Inflammatory macrophage treated with lipopolysaccharide for 1 hour (primary cell): ENCODE results near the gene NFATC2.
"Not testable (repeated sequence)": the region's sequence is repeated elsewhere in the genome, so short reads cannot be mapped to it uniquely, and the experiment has no call there.

ENCODE experiments used
- DNase-seq, 2 donors: peaks; one replicate each; pipeline ENCODE4 v3.0.0-alpha.2; 2020 to 2022

Gene NFATC2

DNA sequence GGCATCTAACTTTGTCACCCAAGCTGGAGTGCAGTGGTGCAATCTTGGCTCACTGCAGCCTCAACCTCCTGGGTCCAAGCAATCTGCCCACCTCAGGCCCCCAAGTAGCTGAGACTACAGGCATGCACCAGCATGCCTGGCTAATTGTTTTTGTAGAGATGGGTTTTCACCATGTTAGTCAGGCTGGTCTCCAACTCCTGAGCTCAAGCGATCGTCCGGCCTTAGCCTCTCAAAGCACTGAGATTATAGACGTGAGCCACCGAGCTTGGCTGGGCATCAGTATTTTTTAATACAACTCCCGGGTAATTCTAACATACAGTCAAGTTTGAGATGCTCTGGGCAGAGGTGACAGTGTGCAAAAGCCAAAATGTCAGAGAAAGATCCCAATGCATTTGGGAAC, 73.5 kb downstream of the NFATC2 start:
- DNase-seq, result no peak

DNA sequence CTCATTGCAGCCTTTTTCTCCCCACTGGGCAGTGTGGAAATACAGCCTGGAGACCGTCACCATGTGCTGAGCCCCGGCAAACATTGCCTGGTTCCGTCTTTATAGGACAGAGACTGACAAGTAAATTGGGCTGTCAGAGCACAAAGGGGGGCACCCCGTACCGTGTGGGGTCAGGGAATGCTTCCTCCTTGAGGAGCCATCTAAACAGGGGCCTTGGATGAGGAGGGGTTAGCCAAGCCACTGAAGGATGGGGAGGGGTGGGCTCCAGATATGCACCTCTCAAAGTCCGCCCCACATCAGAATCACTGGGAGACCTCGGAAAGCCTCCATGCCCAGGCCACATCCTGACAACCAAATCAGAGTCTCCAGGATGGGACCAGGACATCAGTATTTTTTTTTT, 73.9 kb downstream of the NFATC2 start:
- DNase-seq, result no peak

DNA sequence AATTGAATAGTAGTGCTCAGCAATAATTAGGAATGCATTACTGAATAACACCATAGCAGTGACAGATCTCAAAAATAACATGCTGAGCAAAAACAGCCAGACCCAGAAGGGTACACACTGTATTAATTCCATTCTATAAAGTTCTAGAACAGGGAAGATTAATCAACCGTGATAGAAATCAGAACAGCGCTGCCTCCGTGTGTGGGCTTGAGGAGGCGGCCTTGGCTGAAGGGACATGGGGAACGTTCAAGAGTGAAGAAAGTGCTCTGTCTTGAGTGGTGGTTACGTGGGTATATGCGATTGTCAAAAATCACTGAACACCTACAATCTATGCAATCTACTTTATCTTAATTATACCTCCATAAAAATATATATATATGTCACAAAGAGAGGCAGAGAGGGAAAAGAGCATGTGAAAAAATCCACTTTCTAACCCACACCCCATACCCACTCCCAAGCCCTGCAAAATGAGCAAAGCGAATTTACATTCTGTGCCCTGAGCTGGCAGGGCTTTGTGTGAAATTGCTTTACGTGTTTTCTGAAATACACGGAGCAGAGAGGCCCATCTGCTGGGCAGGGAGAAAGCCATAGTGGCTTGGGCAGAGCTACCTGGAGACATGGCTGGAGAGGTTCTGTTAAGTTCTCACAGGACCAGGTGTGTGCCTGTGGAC, 74.4 kb downstream of the NFATC2 start:
- no peak for DNase-seq

DNA sequence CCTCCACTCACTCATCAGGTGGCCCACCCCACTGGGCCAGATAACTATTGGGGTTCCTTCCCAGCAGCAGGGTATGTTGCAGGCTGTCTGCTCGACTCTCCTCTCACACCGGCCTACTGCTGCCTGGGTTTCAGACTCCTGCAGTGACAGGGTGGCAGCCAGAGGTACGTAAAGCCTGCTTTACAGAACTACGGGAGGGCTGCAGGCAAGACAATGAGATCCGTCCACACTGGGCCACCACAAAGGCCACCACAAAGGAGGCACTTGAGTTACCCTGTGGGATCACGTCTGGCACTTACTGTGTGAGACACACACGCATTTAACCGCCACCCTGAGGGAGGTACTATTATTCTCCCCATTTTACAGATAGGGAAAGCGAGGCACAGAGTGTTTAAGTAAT, 78.5 kb downstream of the NFATC2 start:
- no peak for DNase-seq

DNA sequence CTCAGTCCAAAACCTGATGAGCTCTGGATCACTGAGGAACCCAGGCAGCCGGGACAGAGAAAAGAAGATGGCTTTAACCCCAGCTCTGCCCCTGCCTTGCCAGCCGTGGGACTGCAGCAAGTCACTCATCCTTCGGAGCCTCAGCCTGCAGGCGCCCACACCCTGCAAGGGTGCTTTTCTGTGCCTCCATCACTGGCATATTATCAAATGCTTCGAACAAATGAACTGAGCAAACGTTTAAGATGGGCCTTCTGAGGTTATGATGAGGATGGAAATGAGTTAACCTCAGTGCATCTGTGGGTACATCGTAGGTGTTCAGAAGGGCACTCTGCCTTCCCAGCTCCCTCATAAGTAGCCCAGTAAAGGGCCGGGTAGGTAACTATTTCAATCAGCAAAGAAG, 79.0 kb downstream of the NFATC2 start:
- no peak for DNase-seq

GRCh38 chr20:51462566-51463276, 79.8 kb downstream of the NFATC2 start:
- DNase-seq, result no peak

- not testable (repeated sequence) for DNase-seq
Measured at GRCh38 chr20:51461846-51462245, 80.7 kb downstream of the NFATC2 start.

DNA sequence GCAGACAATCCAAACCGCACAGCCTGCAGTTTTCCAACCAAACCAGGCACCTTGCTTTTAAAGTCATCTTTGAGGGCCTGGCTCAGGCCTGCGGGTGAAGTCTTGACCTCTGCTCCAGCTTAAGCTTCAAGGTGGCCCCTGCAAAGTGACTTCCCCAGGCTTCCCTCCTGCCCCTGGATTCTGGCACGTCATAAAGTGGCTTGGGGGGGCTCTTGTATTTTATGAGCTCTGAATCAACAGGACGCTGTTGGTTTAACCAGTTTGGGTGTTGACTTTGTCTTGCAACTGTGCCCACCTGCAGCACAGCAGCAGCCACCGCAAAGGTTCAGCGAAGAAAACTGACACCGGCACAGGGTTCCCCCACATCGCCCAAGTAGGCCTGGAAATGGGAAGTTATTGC, 81.2 kb downstream of the NFATC2 start:
- no peak for DNase-seq

DNA sequence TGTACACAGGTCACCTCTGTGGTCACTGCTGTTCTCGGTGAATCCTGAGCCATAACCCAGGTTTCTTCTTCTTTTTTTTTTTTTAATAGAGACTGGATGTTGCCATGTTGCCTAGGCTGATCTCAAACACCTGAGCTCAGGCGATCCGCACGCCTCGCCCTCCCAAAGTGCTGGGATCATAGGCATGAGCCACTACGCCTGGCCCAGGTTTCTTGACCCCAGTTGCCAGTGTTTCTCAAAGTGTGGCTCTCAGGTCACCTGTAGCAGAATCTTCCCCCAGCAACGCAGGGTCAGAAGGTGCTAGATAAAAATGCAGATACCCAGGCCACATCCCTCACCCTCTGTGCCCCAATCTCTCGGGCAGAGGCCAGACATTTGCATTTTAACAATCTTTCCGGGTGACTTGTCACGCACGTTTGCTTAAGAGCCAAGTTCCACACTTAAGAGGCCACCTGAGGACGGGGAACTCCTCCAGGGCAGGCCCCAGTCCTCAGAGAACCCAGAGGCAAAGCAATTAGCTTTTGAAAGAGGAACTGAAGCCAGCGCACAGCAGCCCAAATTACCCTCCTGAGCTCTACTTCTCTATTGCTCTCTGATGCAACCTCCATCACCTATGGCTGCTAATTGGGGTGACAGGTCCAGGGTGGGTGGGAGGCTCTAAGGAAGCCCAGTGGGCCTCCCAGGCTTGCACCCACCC, 81.8 kb downstream of the NFATC2 start:
- DNase-seq, result peak in 1 of 2 donors; percentile 43

DNA sequence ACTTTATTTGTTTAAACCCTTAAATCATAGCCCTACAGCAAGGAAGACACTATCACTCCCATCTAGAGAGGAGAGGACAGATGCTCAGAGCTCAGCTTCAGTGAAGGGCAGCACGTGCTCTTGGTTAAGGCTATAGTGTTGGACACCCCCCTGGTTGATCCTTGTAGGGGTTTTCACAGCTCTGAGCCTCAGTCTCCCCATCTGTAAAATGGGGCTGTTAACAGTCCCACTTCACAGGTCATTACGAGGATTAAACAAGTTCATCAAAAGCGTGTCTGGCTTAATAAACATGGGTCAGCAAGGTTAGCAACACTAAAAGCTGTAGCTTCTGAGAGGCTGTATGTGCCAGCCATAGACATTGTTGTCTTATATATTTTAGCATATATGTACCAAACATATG, 82.4 kb downstream of the NFATC2 start:
- DNase-seq, result no peak

DNA sequence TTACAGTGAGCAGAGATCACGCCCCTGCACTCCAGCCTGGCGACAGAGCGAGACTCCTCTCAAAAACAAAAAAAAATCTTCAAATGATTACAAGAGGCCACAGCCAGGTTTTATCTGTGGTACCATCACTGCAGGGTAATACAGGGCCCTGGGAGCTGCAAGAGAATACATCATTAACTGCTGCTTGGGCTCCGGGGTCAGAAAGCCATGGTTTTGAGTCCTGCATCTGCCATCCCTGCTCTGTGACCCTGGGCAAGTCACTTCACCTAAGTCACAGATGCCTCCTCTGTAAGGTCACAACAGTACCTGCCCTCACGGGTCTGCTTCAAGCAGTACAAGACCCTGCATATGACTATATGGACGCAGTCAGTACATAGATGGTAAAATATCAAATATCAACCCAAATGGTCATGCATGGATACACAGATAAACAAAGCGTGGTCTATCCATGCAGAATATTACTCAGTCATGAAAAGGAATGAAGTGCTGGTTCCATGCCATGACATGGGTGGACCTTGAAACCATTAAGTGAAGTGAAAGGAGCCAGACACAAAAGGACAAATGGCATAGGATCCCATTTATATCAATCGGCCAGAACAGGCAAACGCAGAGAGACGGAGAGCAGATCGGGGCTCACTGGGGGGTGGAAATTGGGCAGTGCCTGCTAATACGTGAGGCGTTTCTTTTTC, 83.6 kb downstream of the NFATC2 start:
- DNase-seq, result no peak

- no peak for DNase-seq
Measured at GRCh38 chr20:51457533-51457932, 85.0 kb downstream of the NFATC2 start.

GRCh38 chr20:51456511-51457509, 85.7 kb downstream of the NFATC2 start:
- DNase-seq, result peak; percentile 38

GRCh38 chr20:51454250-51454865, 88.2 kb downstream of the NFATC2 start:
- DNase-seq, result no peak

- DNase-seq, result no peak
Measured at GRCh38 chr20:51452734-51453365, 89.7 kb downstream of the NFATC2 start.

- DNase-seq, result no peak
Measured at GRCh38 chr20:51452091-51452613, 90.4 kb downstream of the NFATC2 start.

DNA sequence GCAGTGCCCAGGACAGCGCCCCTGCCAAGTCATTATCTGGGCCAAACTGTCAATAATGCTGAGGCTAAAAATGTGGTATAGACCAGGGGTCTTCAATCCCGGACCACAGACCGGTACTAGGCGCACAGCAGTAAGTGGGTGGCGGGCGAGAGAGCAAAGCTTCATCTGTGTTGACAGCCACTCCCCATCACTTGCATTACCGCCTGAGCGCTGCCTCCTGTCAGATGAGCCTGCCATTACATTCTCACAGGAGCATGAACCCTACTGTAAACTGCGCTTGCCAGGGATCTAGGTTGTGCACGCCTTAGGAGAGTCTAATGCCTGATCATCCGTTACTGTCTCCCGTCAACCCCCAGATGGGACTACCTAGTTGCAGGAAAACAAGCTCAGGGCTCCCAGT, 91.0 kb downstream of the NFATC2 start:
- no peak for DNase-seq

GRCh38 chr20:51450984-51451383, 91.5 kb downstream of the NFATC2 start:
- no peak for DNase-seq

DNA sequence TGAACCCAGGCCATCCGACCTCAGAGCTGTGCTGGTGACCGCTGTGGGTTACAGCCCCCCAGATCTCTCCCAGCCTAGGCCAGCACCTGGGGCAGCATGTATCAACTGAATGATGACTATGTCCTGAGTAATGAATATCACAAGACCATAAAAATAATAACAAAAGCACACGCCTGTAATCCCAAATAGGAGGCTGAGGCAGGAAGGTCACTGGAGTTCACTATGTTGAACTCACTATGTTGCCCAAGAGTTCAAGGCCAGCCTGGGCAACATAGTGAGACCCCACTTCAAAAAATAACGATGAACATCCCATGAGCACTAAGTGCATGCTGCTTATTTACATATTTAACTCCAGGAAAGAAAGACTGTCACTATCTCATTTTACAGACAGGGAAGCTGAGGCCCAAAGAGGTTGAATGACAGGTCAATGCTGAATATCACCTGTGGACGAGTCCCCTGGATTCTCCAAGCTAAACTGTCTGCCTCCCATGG, 92.3 kb downstream of the NFATC2 start:
- DNase-seq, result no peak

DNA sequence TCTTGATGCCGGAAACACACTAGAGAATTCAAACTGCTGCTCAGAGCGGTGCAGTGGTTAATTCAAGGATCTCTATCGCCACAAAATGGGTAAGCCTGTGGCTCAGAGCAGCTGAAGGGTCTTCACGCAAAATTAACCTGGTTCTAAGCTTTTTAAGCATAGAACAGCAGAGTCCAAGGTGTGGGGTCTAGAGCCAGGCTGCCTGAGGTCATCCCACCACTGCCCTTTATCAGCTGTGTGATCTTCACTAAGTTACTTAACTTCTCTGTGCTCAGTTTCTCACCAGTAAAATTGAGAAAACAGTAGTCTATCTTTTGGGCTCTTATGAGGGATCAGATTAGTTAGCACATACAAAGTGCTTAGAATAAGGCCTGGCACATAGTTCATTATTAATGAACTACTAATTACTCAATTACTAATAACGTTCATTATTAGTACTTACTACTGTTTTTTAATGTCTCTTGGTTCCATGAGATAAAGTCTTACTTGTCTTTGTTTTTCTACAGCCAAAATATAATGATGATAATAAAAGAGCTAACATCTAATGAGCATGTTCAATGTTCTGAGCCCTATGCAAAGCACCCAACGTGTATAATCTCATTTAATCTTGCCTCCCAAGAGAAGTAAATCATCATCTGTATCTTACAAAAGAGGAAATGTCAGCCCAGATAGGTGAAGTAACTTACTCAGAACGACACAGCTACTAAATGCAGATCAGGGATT, 92.9 kb downstream of the NFATC2 start:
- no peak for DNase-seq
